Fibroblast of upper back skin (primary cell): ENCODE measurements around the gene IER3IP1.
A peak's percentile ranks its signal among the peaks of the same experiment; 100 is the strongest.
"Not testable (repeated sequence)": the region's sequence is repeated elsewhere in the genome, so short reads cannot be mapped to it uniquely, and the experiment has no call there.

Experiments used
- DNase-seq: peaks from one replicate; pipeline ENCODE4 v3.0.0-alpha.2; 2013

The IER3IP1 gene

GRCh38 chr18:47175898-47176575, at the start of gene IER3IP1:
Gene IER3IP1 (minus strand): TSS chr18:47176364. CDS start chr18:47176277, 87 bp downstream.
- peak; percentile 92 for DNase-seq

- peak; percentile 60 for DNase-seq
Measured at GRCh38 chr18:47215554-47216138, 39.5 kb upstream of the IER3IP1 start.

GRCh38 chr18:47209171-47209570, 33.0 kb upstream of the IER3IP1 start:
- DNase-seq, result peak; percentile 36

- DNase-seq, result peak; percentile 38
Measured at GRCh38 chr18:47206945-47207637, 30.9 kb upstream of the IER3IP1 start.

- DNase-seq, result peak; percentile 32
Measured at GRCh38 chr18:47204908-47205522, 28.9 kb upstream of the IER3IP1 start.

- no peak for DNase-seq
Measured at GRCh38 chr18:47203626-47204464, 27.7 kb upstream of the IER3IP1 start.

GRCh38 chr18:47195961-47196360, 19.8 kb upstream of the IER3IP1 start:
- not testable (repeated sequence) for DNase-seq

GRCh38 chr18:47191961-47192360, 15.8 kb upstream of the IER3IP1 start:
- peak; percentile 18 for DNase-seq

- no peak for DNase-seq
Measured at GRCh38 chr18:47187721-47188120, 11.6 kb upstream of the IER3IP1 start.

GRCh38 chr18:47184419-47185050, 8.4 kb upstream of the IER3IP1 start:
- DNase-seq, result peak; percentile 13

GRCh38 chr18:47182156-47182555, 6.0 kb upstream of the IER3IP1 start:
- not testable (repeated sequence) for DNase-seq

- DNase-seq, result no peak
Measured at GRCh38 chr18:47180765-47181164, 4.6 kb upstream of the IER3IP1 start.

- no peak for DNase-seq
Measured at GRCh38 chr18:47179520-47179919, 3.4 kb upstream of the IER3IP1 start.

- no peak for DNase-seq
Measured at GRCh38 chr18:47175283-47175897, 774 bp downstream of the IER3IP1 start.

- no peak for DNase-seq
Measured at GRCh38 chr18:47174545-47175116, 1.5 kb downstream of the IER3IP1 start.

GRCh38 chr18:47172476-47172875, 3.7 kb downstream of the IER3IP1 start:
- no peak for DNase-seq

GRCh38 chr18:47168913-47169312, 7.3 kb downstream of the IER3IP1 start:
- no peak for DNase-seq

- no peak for DNase-seq
Measured at GRCh38 chr18:47168509-47168908, 7.7 kb downstream of the IER3IP1 start.

- no peak for DNase-seq
Measured at GRCh38 chr18:47166294-47166693, 9.9 kb downstream of the IER3IP1 start.

GRCh38 chr18:47163241-47163640, 12.9 kb downstream of the IER3IP1 start:
- peak; percentile 69 for DNase-seq

GRCh38 chr18:47160256-47160655, 15.9 kb downstream of the IER3IP1 start:
- DNase-seq, result no peak
